NCI-H748 (cell line): Measurements from ENCODE around the gene PPP4R3A.
"Not testable (repeated sequence)": the region's sequence is repeated elsewhere in the genome, so short reads cannot be mapped to it uniquely, and the experiment has no call there.

ENCODE experiments used
- DNase-seq: peaks from one replicate; lab custom pipeline; 2025; ENCODE audit not compliant: unreplicated experiment; lab: John Stamatoyannopoulos, UW

The PPP4R3A gene

GRCh38 chr14:91444335-91445020 lies 65.6 kb downstream of the PPP4R3A start:
- DNase-seq, result no peak

- DNase-seq, result no peak
Measured at GRCh38 chr14:91439345-91439744, 70.8 kb downstream of the PPP4R3A start.

GRCh38 chr14:91438845-91439244 lies 71.3 kb downstream of the PPP4R3A start:
- DNase-seq, result no peak

DNA sequence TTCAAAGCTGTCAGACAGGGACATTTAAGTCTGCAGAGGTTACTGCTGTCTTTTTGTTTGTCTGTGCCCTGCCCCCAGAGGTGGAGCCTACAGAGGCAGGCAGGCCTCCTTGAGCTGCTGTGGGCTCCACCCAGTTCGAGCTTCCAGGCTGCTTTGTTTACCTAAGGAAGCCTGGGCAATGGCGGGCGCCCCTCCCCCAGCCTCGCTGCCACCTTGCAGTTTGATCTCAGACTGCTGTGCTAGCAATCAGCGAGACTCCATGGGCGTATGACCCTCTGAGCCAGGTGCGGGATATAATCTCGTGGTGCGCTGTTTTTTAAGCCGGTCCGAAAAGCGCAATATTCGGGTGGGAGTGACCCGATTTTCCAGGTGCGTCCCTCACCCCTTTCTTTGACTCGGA lies 73.8 kb downstream of the PPP4R3A start:
- DNase-seq, result not testable (repeated sequence)

DNA sequence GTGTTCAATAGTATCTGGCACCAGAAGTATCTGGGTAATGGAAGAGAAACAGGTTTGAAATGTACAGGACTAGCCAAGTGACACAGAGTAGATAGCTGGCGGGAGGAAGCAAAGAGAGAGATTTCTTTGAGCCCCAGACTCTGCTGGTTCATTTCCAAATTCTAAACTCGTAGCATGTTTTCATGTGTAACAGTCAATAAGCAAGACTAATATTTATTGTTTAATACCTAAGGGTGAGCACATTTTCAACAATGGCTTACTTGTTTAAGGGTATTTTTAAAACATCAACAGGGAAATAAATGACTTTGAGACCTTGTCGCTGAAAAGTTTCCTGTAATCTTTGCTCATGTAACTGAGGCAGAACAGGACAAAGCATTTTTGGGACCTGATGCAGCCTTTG lies 80.7 kb downstream of the PPP4R3A start:
- no peak for DNase-seq

- DNase-seq, result not testable (repeated sequence)
Measured at GRCh38 chr14:91428931-91429330, 81.2 kb downstream of the PPP4R3A start.

- not testable (repeated sequence) for DNase-seq
Measured at GRCh38 chr14:91425531-91425944, 84.6 kb downstream of the PPP4R3A start.

DNA sequence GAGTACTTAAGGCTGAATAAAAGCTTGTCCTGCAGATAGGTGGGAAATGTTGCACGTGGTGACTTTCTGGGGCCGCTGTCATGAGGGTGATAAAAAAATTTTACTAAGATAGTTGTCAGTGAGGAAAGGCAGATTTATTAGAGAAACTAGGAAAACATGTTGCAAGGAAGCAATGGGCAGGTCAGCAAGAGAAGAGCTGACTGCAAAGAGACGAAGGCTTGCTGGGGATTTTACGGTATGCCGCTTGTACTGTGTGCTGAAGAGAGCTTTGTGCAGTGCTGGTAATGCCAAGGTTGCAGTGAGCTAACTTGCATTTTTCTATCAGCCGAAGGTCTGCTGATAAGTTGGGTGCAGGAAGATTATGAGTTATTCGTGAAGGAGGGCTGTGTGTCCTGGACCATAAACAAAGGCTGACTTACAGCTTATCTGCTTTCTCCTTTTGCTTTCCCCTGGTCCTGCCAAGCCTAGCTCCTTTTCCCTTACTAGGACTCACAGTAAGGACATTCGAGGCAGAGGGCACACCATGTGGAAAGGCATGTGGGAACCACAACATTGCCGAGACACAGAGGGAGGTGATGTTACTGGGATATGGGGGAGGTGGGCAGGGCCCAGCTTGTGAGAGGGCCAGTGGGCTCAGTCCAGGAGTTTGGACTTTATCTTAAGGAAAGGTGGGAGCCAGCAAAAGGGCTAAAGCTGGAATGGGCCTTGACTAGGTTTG lies 85.1 kb downstream of the PPP4R3A start:
- no peak for DNase-seq

DNA sequence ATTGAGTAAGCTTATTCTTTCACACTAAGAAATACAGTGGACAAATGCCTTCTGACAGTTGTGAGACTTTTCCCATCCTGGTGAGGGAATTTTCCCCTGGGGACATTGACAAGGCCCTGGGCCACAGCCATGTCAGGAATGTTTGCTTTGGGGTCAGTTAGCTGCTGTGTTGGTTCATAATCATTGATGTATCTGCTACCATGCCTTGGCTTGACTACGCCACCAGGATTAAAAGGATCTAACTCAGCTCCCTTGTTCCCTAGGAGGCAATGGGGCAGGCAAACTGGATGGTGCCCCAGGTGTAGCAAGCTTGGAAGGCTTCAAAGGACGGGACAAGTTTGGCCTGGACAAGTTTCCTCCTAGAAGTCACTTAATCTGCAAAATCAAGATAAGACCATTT lies 89.4 kb downstream of the PPP4R3A start:
- no peak for DNase-seq

GRCh38 chr14:91419451-91419850 lies 90.7 kb downstream of the PPP4R3A start:
- DNase-seq, result no peak

DNA sequence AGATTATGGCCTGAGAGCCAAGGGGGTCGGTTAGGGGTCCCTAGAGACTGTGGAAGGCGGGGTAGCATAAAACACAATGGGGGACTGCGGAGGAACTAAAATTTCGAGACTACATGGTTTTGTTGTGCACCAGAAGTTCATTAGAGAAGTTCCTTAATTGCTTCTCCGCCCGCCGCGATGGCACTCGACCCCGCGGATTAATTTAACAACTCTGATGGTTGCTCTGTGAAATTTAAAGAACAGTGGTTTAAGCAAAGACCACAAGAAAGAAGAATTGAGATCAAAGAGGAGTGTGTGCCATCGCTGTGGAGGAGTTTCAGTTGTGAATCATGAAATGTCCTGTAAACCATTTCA lies 91.1 kb downstream of the PPP4R3A start:
- no peak for DNase-seq

- peak; percentile 80 for DNase-seq
Measured at GRCh38 chr14:91418387-91419043, 91.6 kb downstream of the PPP4R3A start.

GRCh38 chr14:91417983-91418386 lies 92.1 kb downstream of the PPP4R3A start:
- DNase-seq, result peak; percentile 87

DNA sequence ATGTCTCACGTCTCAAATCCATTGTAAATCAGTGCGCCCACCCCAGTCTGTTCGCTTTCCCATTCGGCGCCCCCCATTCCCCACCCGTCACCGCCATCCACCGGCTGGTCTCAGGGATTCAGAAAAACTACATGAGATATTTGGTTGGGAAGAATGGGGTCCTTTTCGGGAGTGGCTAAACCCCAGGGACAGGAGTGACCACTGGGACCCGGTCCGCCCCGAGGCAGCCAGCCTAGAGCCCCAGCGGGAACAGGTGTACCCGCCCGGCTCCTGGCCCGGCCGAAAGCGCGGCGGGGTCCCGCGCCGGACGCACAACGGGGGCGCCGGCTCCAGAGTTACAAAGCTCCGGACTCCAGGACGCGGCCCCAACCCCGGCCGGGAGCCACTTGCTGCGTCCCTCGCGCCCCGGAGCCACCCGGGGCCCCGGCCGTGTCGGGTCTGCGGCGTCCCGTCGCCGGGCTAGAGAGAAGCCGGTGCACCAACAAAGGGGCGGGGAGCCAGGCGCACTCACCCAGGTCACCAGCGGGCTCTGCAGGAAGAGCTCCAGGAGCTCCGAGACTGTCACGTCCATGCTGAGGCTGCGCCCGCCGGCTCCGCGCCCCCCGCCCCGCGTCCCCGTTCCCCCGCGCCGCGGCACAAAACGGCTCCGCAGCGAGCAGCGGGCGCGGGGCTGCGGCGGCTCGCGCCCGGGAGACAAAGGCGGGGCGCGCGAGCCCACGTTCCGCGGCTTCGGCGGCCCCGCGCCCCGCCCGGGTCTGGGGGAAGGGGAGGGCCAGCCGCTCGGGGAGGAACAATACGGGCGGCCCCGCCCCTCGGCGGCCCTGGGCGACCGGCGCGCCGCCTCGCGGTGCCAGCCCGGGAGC lies 92.8 kb downstream of the PPP4R3A start, which contains the start of gene CCDC88C:
TSS of gene CCDC88C (minus strand) at position 701 of the 863 bp plus-strand sequence. CDS start at position 571, 130 bp downstream.
- peak; percentile 87 for DNase-seq

DNA sequence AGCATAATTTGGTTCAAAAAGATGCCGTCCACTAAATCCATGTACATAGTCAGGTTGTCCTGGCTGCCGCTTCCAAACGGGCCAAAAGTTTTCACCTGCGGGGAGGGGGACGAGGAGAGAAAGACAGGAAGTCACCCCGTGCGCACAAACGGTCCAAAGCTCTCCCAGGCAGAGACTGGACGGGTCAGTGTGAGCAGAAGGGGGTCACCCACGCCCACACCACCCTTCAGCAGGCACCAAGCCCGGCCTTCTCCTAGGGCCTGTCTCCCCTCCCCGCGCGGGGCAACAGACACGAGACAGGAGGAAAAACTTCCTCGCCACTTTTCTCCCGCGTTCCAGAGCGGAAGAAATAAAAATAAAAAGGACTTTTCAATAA lies 93.4 kb downstream of the PPP4R3A start:
- DNase-seq, result peak; percentile 58

DNA sequence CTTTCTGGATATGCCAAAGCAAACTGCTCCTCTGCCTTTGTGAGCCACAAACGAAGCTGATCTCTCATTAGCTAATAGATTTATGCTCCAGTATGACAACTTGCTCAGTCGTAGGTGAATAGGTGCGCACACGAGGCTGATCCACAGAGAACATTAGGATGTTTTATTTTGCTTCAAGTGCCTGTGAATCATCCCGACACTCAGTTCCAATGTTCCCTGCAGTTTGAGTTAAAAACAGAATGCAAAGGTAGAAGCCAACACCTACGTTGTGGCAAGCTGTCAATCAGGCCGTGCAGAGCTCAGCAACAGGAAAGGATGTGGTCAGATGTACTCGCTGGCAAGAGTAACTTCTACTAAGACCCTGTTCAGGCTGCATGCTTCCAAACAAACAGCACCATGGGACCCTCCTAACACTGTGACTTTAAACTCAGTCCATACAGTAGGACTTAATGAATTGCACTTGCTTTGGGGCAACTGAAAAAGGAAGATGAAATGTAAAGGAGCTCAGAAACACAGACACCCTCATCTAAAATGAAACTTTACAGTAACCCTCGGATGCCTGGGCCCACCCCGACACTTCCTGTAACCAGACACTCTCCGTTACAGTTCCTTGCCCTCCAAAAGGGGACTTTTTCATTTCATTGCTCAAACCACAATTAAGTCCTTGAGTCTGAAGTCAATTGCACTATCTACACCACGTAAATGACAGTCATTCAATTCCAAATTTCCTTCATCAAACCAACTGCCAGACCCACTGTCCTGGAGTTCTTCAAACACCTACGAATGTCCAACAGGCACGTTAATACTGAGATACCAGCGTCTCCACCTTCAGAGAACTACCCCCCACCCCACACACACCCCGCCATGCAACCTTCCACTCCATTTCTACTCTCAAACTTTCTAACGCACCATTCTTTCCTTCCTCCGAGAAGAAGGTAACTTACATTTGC lies 94.0 kb downstream of the PPP4R3A start:
- peak; percentile 76 for DNase-seq

DNA sequence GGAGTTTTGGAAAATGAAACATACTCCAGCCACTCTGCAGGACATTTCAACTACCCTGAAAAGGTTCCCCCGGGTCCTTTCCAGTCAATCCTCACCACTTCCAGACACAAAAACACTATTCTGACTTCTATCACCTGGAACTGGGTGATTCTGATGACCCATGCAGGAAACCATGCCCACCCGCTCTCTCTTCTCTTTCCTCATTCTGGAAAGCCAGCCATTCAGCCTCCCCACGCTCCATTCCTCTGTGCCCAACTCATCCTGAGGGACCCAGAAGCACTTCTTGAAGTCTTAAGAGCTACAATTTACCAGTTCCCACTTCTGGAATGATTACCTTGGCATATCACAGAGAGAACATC lies 95.7 kb downstream of the PPP4R3A start:
- DNase-seq, result no peak

- peak; percentile 98 for DNase-seq
Measured at GRCh38 chr14:91413547-91414474, 96.3 kb downstream of the PPP4R3A start.

- no peak for DNase-seq
Measured at GRCh38 chr14:91412939-91413338, 97.2 kb downstream of the PPP4R3A start.
